ENCODE data around the gene SLC20A1.

DNA sequence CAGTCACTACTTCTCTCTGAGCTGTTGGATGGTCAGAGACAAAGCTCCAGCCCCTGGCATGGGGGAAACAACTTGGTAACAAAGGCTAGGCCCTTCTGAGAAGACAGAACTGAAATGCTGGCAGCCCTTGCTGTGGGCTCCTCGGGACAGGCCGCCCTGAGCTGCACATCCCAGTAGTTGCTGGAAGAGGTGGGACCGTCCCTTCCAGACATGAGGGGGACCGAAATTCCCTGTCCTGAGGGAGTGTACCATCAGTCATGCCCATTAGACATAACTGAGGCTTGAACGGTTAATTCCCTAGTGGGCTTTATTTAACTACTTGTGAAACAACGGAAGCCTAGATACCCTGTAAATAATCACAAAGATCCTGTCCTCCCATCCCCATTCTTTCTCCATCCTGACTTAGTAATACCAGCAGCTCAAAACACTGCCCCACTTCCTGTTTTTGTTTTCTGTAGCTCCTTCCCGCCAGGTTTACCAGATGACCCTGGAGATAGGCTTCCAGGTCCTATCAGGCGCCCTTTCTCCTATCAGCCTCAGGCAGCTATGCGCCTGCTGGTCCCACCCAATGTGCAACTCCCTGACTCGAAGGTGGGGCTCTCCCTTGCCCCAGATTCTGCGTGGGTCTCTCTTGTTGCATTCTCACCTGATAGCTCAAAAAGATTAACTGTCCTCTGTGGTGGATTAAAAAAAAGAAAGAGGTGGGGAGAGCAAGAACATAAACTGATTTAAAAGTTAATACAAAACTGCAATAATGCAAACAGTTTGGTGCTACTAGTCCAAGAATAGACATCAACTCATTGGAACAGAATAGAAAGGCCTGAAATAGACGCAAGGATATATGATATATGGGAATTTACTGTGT, 38.0 kb downstream of the SLC20A1 start:
- TF ChIP-seq, protein P1, sequence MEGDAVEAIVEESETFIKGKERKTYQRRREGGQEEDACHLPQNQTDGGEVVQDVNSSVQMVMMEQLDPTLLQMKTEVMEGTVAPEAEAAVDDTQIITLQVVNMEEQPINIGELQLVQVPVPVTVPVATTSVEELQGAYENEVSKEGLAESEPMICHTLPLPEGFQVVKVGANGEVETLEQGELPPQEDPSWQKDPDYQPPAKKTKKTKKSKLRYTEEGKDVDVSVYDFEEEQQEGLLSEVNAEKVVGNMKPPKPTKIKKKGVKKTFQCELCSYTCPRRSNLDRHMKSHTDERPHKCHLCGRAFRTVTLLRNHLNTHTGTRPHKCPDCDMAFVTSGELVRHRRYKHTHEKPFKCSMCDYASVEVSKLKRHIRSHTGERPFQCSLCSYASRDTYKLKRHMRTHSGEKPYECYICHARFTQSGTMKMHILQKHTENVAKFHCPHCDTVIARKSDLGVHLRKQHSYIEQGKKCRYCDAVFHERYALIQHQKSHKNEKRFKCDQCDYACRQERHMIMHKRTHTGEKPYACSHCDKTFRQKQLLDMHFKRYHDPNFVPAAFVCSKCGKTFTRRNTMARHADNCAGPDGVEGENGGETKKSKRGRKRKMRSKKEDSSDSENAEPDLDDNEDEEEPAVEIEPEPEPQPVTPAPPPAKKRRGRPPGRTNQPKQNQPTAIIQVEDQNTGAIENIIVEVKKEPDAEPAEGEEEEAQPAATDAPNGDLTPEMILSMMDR (IDR thresholded peaks at IDR 0.05): no peak
- no peak for TF ChIP-seq POLR2A (IDR thresholded peaks at IDR 0.05)
